HCT116 (cell line): Measurements from ENCODE around the gene FHDC1. TPM values are rescaled to one million over a fixed set of nuclear protein-coding genes. Genes with fewer than 3 reads are reported as not detected.

ENCODE experiments used
- ATAC-seq: fragments of 200-7000 bp; cut with Tn5 transposase; 2 replicates; pipeline ENCODE4 v1.9.1; 2020; ENCODE audit warnings: mild to moderate bottlenecking, moderate library complexity
- BruUV-seq: library from RNA; stranded (reverse); fragments of 400-500 nt; replicated peaks from 2 replicates; lab custom pipeline; 2021; lab: Mats Ljungman, UMichigan
- CTCF ChIA-PET: fragments of 300-600 bp; sonication (Branson Sonifier 250); formaldehyde crosslinking; loops from one replicate; lab custom pipeline; 2021; ENCODE audit warnings: antibody characterized with exemption; lab: Charles Lee
- POLR2A ChIA-PET: fragments of 300-600, 350-600 bp; sonication (Branson Sonifier 250); formaldehyde crosslinking; loops from one replicate; lab custom pipeline; 2021; ENCODE audit warnings: antibody characterized with exemption; lab: Charles Lee
- RAD21 ChIA-PET, 2 experiments: fragments of 300-600 bp; sonication (Branson Sonifier 250); formaldehyde crosslinking; loops; one replicate each; lab custom pipeline; 2023; ENCODE audit warnings: low total read pairs in 2 of 2; ENCODE audit not compliant: uncharacterized antibody in 2 of 2, unreplicated experiment in 2 of 2, low non-redundant PET in 1 of 2; lab: Charles Lee
- DNase-seq: peaks from one replicate; pipeline ENCODE4 v3.0.0-alpha.2; 2010; ENCODE audit warnings: low read depth, low spot score
- H2AFZ ChIP-seq: fragments of 200-600 bp; shearing (Covaris generic), sonication (generic); 2 replicates; pipeline ENCODE4 v1.6.1; 2017; ENCODE audit warnings: low read depth, mixed run types, mixed read lengths, antibody characterized with exemption, low read length; ENCODE audit not compliant: poor library complexity, severe bottlenecking
- H3K27ac ChIP-seq: 2 replicates; pipeline ENCODE4 v1.5.1; 2012; ENCODE audit warnings: low read depth, low read length
- H3K27me3 ChIP-seq: fragments of 200-600 bp; sonication (generic); 2 replicates; pipeline ENCODE4 v1.6.1; 2016; ENCODE audit warnings: mixed run types, low read length, mixed read lengths; ENCODE audit not compliant: insufficient read depth
- H3K36me3 ChIP-seq, 2 experiments: fragments of 200-500 bp in 1 of 2; fragments of 200-600 bp in 1 of 2; sonication (Bioruptor generic) in 1 of 2; sonication (generic) in 1 of 2; 2 replicates each; pipeline versions ENCODE4 v1.5.1 to v1.6.1; 2014 to 2016; ENCODE audit warnings: low read length in 2 of 2, inconsistent platforms in 1 of 2, mixed read lengths in 1 of 2, mixed run types in 1 of 2; ENCODE audit not compliant: insufficient read depth in 2 of 2, control insufficient read depth in 1 of 2
- H3K4me1 ChIP-seq, 2 experiments: fragments of 200-600 bp in 1 of 2; sonication (generic) in 1 of 2; 2 replicates each; pipeline versions ENCODE4 v1.5.1 to v1.6.1; 2012 to 2017; ENCODE audit warnings: low read length in 2 of 2, inconsistent platforms in 1 of 2, mild to moderate bottlenecking in 1 of 2, mixed read lengths in 1 of 2, mixed run types in 1 of 2, moderate library complexity in 1 of 2; ENCODE audit not compliant: insufficient read depth in 2 of 2, control insufficient read depth in 1 of 2
- H3K4me2 ChIP-seq: fragments of 200-600 bp; sonication (generic); 2 replicates; pipeline ENCODE4 v1.6.1; 2017; ENCODE audit warnings: mixed run types, low read length, mixed read lengths
- H3K4me3 ChIP-seq, 2 experiments: fragments of 200-600 bp in 1 of 2; sonication (generic) in 1 of 2; replicated peaks in 1 of 2; 2 replicates each; pipeline ENCODE4 v1.5.1; 2011 to 2016; ENCODE audit warnings: low read length in 2 of 2, control low read depth in 1 of 2, low read depth in 1 of 2, mild to moderate bottlenecking in 1 of 2, mixed read lengths in 1 of 2, mixed run types in 1 of 2
- H3K79me2 ChIP-seq: fragments of 200-600 bp; sonication (generic); 2 replicates; pipeline ENCODE4 v1.6.1; 2017; ENCODE audit warnings: mild to moderate bottlenecking, mixed run types, low read length, moderate library complexity, mixed read lengths; ENCODE audit not compliant: insufficient read depth
- H3K9ac ChIP-seq: fragments of 200-600 bp; sonication (generic); 2 replicates; pipeline ENCODE4 v1.6.1; 2016; ENCODE audit warnings: low read length, mixed read lengths
- H3K9me2 ChIP-seq: fragments of 200-600 bp; sonication (generic), shearing (Covaris generic); 2 replicates; pipeline ENCODE4 v1.6.1; 2017; ENCODE audit warnings: mixed run types, mild to moderate bottlenecking, moderate library complexity; ENCODE audit not compliant: insufficient read depth
- H3K9me3 ChIP-seq, 2 experiments: fragments of 200-500 bp in 1 of 2; fragments of 200-600 bp in 1 of 2; sonication (Bioruptor generic) in 1 of 2; sonication (generic) in 1 of 2; 2 replicates each; pipeline ENCODE4 v1.6.1; 2014 to 2017; ENCODE audit warnings: low read length in 2 of 2, mixed read lengths in 2 of 2, inconsistent platforms in 1 of 2, low read depth in 1 of 2, mild to moderate bottlenecking in 1 of 2, mixed run types in 1 of 2, moderate library complexity in 1 of 2; ENCODE audit not compliant: control insufficient read depth in 1 of 2, insufficient read depth in 1 of 2
- H4K20me1 ChIP-seq: fragments of 200-600 bp; sonication (generic), shearing (Covaris generic); 2 replicates; pipeline ENCODE4 v1.6.1; 2017; ENCODE audit warnings: mixed run types, mild to moderate bottlenecking, moderate library complexity; ENCODE audit not compliant: insufficient read depth
- ATF3 ChIP-seq: IDR thresholded peaks from 2 replicates; pipeline ENCODE4 v1.6.1; 2012
- CBX3 ChIP-seq: IDR thresholded peaks from 2 replicates; pipeline ENCODE4 v1.6.1; 2012; ENCODE audit warnings: low read depth
- EGR1 ChIP-seq: IDR thresholded peaks from 2 replicates; pipeline ENCODE4 v1.6.1; 2012; ENCODE audit warnings: low read depth
- EZH2 ChIP-seq: fragments of 200-600 bp; sonication (generic); IDR thresholded peaks from 2 replicates; pipeline ENCODE4 v1.6.1; 2017; ENCODE audit warnings: antibody characterized with exemption, mixed run types
- FOSL1 ChIP-seq: IDR thresholded peaks from 2 replicates; pipeline ENCODE4 v1.6.1; 2012; ENCODE audit warnings: low read depth
- POLR2A ChIP-seq: IDR thresholded peaks from 2 replicates; pipeline ENCODE4 v1.7.0; 2011; ENCODE audit warnings: borderline replicate concordance; ENCODE audit not compliant: insufficient read depth, insufficient read length; ENCODE audit errors: extremely low read depth
- POLR2AphosphoS5 ChIP-seq: IDR thresholded peaks from 2 replicates; pipeline ENCODE4 v1.6.1; 2011; ENCODE audit warnings: mild to moderate bottlenecking, low read depth, low read length, moderate library complexity
- REST ChIP-seq: IDR thresholded peaks from 2 replicates; pipeline ENCODE4 v1.6.1; 2012; ENCODE audit warnings: low read depth
- SRF ChIP-seq: IDR thresholded peaks from 2 replicates; pipeline ENCODE4 v1.6.1; 2012; ENCODE audit warnings: low read depth
- YY1 ChIP-seq: IDR thresholded peaks from 2 replicates; pipeline ENCODE4 v1.6.1; 2011; ENCODE audit warnings: low read length, low read depth, moderate library complexity, mild to moderate bottlenecking; ENCODE audit not compliant: insufficient replicate concordance; ENCODE audit errors: extremely low read depth
- ZFX ChIP-seq: fragments of 450-650 bp; IDR thresholded peaks from 2 replicates; pipeline ENCODE4 v1.6.1; 2017
- ZNF274 ChIP-seq: fragments of 200-500 bp; sonication (Bioruptor generic); IDR thresholded peaks from 2 replicates; pipeline ENCODE4 v1.6.1; 2014; ENCODE audit warnings: mild to moderate bottlenecking, low read depth, low read length, inconsistent platforms
- intact Hi-C: fragments of 100-400 bp; cut with micrococcal nuclease; formaldehyde crosslinking; loops from 2 replicates; pipeline ENCODE4 v1.10.0; 2022
- total RNA-seq: library from RNA; stranded (reverse); gene quantifications from one replicate; pipeline ENCODE4 v1.2.1, GENCODE V29; 2021; ENCODE audit not compliant: unreplicated experiment

The FHDC1 gene
- total RNA-seq, 1 experiment from 2014 or later, result 1.8 TPM

GRCh38 chr4:152947311-152947710 is 11.2 kb downstream of the FHDC1 start:
- no peak for ATAC-seq
- Histone ChIP-seq H3K36me3 (no peaks in the 10 kb centered on the region), H3K4me3 (no peak overlapping the region), H3K79me2 (no peaks in the 10 kb centered on the region), H3K9me2 (no peaks in the 10 kb centered on the region), H3K4me2 (no peak overlapping the region), H3K9ac (no peak overlapping the region), H4K20me1 (no peaks in the 10 kb centered on the region), H3K27ac (no peak overlapping the region), H3K4me1 (no peaks in the 10 kb centered on the region), H2AFZ (no peak overlapping the region), H3K27me3 (no peaks in the 10 kb centered on the region), H3K9me3 (no peaks in the 10 kb centered on the region)
- no peak for DNase-seq
- ChIA-PET CTCF (no interaction called here), POLR2A (no interaction called here), RAD21 (no interaction called here)
- BruUV-seq, result no TSS peak
- TF ChIP-seq SRF (no peak), CBX3 (no peak), REST (no peak), YY1 (no peak), EGR1 (no peak), ATF3 (no peak), ZNF274 (no peak), ZFX (no peak), EZH2 (no peak), POLR2AphosphoS5 (no peak), POLR2A (no peak), FOSL1 (no peak)
- intact Hi-C loops, result no loop called here
